ENCODE data around the gene ANKS1B.

ANKS1B gene

DNA sequence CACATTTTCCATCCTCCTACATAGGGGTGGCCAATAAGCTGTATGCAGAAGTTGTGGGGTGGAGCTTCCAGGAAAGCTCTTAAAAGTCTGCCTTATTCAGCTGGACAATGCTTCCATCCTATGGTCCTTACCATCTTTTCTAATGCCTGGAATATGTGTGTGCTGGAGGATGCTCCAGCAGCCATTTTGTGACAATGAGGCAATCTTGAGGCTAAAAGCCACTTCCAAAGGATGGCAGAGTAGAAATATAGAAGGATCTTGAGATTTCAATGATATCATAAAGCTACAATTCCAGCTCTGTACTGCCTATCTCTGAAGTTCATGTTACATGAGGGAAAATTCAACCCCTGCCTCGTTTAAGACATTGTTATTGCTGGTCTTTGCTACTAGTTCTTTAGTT lies 1244.0 kb downstream of the ANKS1B start:
- no peaks in the 10 kb centered on the region; the same call in 1 of the 2 replicates for H3K36me3 ChIP-seq (ENCODE audit: insufficient read depth, low read length)
- H3K9me2 ChIP-seq (replicated peaks; ENCODE audit: low read depth, low read length), result no peaks in the 10 kb centered on the region
- no peak overlapping the region for H3K9ac ChIP-seq (ENCODE audit: low read depth, low read length, poor library complexity, severe bottlenecking)
- no peaks in the 10 kb centered on the region for H4K20me1 ChIP-seq (ENCODE audit: insufficient read depth, low read length, poor library complexity, severe bottlenecking)
- TF ChIP-seq CTCF (conservative IDR thresholded peaks at IDR 0.05; ENCODE audit: low read length) (no peak), EZH2phosphoT487 (IDR thresholded peaks at IDR 0.05; ENCODE audit: borderline replicate concordance) (no peak)
- no peak overlapping the region for H3K4me2 ChIP-seq (ENCODE audit: low read depth, low read length, poor library complexity, severe bottlenecking)
- no peaks in the 10 kb centered on the region for H3K79me2 ChIP-seq (ENCODE audit: insufficient read depth, low read length)
- H3K27me3 ChIP-seq (ENCODE audit: insufficient read depth, low read length, poor library complexity, severe bottlenecking), result no peaks in the 10 kb centered on the region
- no peak overlapping the region for H2AFZ ChIP-seq (ENCODE audit: low read length)
- H3K4me3 ChIP-seq (ENCODE audit: low read length, poor library complexity, severe bottlenecking), result no peak overlapping the region
- H3K9me3 ChIP-seq (ENCODE audit: insufficient read depth, low read depth, low read length), result no peaks in the 10 kb centered on the region
- H3F3A ChIP-seq (ENCODE audit: low read depth), result no peaks in the 10 kb centered on the region
- H3K4me1 ChIP-seq (ENCODE audit: insufficient read depth, low read length, poor library complexity, severe bottlenecking), result no peaks in the 10 kb centered on the region

DNA sequence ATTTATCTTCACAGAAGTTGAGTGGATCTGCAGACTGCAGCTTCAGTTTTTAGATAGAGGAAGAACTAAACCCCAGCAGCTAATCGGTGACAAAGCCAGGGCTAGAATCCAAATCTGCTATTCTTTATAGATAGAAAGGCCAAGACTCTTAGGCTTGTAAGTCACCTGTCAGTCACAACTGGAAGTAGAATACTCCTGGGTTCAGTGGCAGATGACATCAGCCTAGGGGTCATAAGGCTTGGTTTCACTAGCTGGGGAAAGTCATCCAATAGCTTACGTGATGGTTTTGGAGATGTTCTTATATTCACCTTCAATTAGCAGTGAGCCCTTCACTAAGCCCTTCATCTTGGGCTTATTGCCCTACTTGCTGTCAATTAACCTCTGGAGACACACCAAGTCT lies 1246.2 kb downstream of the ANKS1B start:
- Histone ChIP-seq H2AFZ (ENCODE audit: low read length) (no peak overlapping the region), H3K36me3 (ENCODE audit: insufficient read depth, low read length) (no peaks in the 10 kb centered on the region; the same call in 1 of the 2 replicates)
- no peak for TF ChIP-seq CTCF (conservative IDR thresholded peaks at IDR 0.05; ENCODE audit: low read length)
- TF ChIP-seq EZH2phosphoT487 (IDR thresholded peaks at IDR 0.05; ENCODE audit: borderline replicate concordance), result no peak

DNA sequence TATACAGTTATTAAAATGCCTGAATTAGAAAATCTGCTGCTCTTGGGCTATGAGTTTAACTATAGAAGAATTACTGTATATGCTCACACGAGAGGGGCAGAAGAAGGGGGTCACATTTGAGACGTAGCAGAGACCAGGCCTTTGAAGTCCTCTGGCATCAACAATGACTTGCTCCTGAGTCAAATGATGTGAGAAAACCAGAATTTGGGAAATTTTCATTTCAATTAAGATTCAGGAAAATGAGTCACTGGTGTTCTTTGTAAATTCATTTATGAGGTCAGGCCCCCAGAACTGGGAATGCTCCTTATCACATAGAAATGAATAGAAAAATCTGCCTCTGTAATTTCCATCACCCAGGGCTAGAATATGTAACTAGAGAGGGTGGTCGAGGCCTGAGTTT lies 1246.7 kb downstream of the ANKS1B start:
- Histone ChIP-seq H3K4me1 (ENCODE audit: insufficient read depth, low read length, poor library complexity, severe bottlenecking) (no peaks in the 10 kb centered on the region), H3K9me2 (replicated peaks; ENCODE audit: low read depth, low read length) (no peaks in the 10 kb centered on the region), H4K20me1 (ENCODE audit: insufficient read depth, low read length, poor library complexity, severe bottlenecking) (no peaks in the 10 kb centered on the region), H3K79me2 (ENCODE audit: insufficient read depth, low read length) (no peaks in the 10 kb centered on the region), H3K36me3 (ENCODE audit: insufficient read depth, low read length) (no peaks in the 10 kb centered on the region; the same call in 1 of the 2 replicates), H3K4me2 (ENCODE audit: low read depth, low read length, poor library complexity, severe bottlenecking) (no peak overlapping the region), H3K9me3 (ENCODE audit: insufficient read depth, low read depth, low read length) (no peaks in the 10 kb centered on the region), H3F3A (ENCODE audit: low read depth) (no peaks in the 10 kb centered on the region), H3K9ac (ENCODE audit: low read depth, low read length, poor library complexity, severe bottlenecking) (no peak overlapping the region), H3K4me3 (ENCODE audit: low read length, poor library complexity, severe bottlenecking) (no peak overlapping the region), H3K27me3 (ENCODE audit: insufficient read depth, low read length, poor library complexity, severe bottlenecking) (no peaks in the 10 kb centered on the region), H2AFZ (ENCODE audit: low read length) (no peak overlapping the region)
- no peak for TF ChIP-seq CTCF (conservative IDR thresholded peaks at IDR 0.05; ENCODE audit: low read length)
- no peak for TF ChIP-seq EZH2phosphoT487 (IDR thresholded peaks at IDR 0.05; ENCODE audit: borderline replicate concordance)

More for the DNA sequence above, 1246.2 kb downstream of the ANKS1B start:
- Histone ChIP-seq H3K9me3 (ENCODE audit: insufficient read depth, low read depth, low read length) (no peaks in the 10 kb centered on the region), H3K9ac (ENCODE audit: low read depth, low read length, poor library complexity, severe bottlenecking) (no peak overlapping the region), H3F3A (ENCODE audit: low read depth) (no peaks in the 10 kb centered on the region), H3K4me2 (ENCODE audit: low read depth, low read length, poor library complexity, severe bottlenecking) (no peak overlapping the region), H3K9me2 (replicated peaks; ENCODE audit: low read depth, low read length) (no peaks in the 10 kb centered on the region), H3K79me2 (ENCODE audit: insufficient read depth, low read length) (no peaks in the 10 kb centered on the region), H3K4me1 (ENCODE audit: insufficient read depth, low read length, poor library complexity, severe bottlenecking) (no peaks in the 10 kb centered on the region), H4K20me1 (ENCODE audit: insufficient read depth, low read length, poor library complexity, severe bottlenecking) (no peaks in the 10 kb centered on the region), H3K4me3 (ENCODE audit: low read length, poor library complexity, severe bottlenecking) (no peak overlapping the region), H3K27me3 (ENCODE audit: insufficient read depth, low read length, poor library complexity, severe bottlenecking) (no peaks in the 10 kb centered on the region)
